Hematopoietic multipotent progenitor cell (in vitro differentiated cells): ENCODE data around the gene VPS50. TPM values are rescaled to one million over a fixed set of nuclear protein-coding genes. Genes with fewer than 3 reads are reported as not detected.

ENCODE experiments used
- DNase-seq, 3 donors: peaks; one replicate each; pipeline ENCODE4 v3.0.0-alpha.2; 2011 to 2015; ENCODE audit warnings: low read depth in 2 of 3, low spot score in 2 of 3
- total RNA-seq: library from RNA; depleted of rRNA; stranded (reverse); fragments of >200 nt; gene quantifications from one replicate; pipeline ENCODE4 v1.2.3, GENCODE V29; 2012

VPS50 gene
- total RNA-seq, 1 donor, result 10.8 TPM

GRCh38 chr7:93399642-93400041 lies 167.5 kb downstream of the VPS50 start:
- no peak for DNase-seq

GRCh38 chr7:93402944-93403343 lies 170.8 kb downstream of the VPS50 start:
- no peak for DNase-seq

DNA sequence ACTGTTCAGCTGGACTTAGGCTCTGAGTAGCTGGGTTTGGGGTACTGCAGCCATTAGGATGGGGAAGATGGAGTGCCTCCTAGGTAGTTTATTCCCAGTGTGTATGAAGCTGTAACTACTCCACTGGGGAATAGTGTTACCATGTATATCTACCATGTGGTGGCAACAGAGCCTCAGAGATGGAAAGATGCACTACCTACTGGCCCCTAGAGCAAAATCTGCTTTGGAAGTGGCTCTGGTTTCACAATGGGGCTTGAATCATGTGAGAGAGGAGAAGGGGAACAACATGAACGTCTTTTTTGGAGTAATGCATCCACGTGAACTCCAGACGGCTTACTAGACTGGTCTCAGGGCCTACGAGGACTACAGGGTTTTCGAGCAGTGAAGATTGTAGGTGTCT lies 175.1 kb downstream of the VPS50 start:
- DNase-seq, result no peak

- no peak for DNase-seq
Observed at GRCh38 chr7:93409324-93409723, 177.2 kb downstream of the VPS50 start.

Other genes starting within 250 kb of the VPS50 start
- gene SAMD9, start 114.4 kb upstream of the VPS50 start, total RNA-seq, result 8.6 TPM
- 12.7 TPM for gene SAMD9L, start 84.0 kb upstream of the VPS50 start, total RNA-seq
- gene HEPACAM2, start 5.9 kb upstream of the VPS50 start, total RNA-seq, result under 0.01 TPM